GM12801 (cell line): ENCODE data around the gene SLC9A9.

Experiments
- TF ChIP-seq, protein P1 (sequence below): IDR thresholded peaks from one replicate; pipeline ENCODE4 v1.5.1; 2011; ENCODE audit warnings: control low read depth; ENCODE audit not compliant: insufficient read length; ENCODE audit errors: extremely low read depth

The SLC9A9 gene

DNA sequence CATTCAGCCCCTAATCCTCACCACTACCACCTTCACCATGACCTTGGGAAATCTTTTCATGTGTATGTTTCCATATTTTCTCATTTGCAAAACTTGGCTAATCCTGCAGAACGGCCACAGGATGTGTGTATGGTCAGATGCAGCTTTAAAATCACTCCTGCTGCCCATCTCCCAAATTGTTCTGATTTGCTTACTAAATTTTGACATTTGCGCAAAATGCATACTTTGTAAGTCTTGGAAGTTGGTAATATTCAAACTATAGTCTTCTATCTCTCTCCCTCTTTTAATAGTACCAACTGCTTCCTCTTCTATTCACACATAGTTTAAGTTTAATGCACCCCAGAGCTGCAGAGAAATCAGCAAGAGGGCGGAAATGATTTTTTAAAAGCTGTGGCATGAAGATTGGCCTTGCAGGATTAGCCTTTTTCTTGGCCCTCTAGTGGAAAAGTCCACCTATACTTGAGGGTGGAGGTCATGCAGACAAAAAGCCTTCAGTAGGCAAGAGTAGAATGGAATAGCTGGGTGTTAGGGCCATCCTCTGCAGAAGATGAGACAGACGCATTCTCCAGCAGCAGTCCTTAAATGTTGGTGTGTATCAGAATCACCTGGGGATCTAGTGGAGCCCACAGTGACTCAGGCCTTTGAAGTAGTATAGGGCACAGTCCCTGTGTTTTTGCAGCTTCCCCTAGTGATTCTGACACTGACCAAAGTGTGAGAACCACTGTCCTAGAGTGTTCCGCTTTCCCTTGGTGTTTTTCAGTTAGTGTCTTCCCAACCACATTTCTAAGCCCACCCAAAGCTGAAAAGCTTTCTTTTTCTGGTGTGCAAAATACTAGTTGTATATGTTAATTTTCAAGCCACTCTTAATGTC is 547.0 kb downstream of the SLC9A9 start:
- TF ChIP-seq, protein P1, sequence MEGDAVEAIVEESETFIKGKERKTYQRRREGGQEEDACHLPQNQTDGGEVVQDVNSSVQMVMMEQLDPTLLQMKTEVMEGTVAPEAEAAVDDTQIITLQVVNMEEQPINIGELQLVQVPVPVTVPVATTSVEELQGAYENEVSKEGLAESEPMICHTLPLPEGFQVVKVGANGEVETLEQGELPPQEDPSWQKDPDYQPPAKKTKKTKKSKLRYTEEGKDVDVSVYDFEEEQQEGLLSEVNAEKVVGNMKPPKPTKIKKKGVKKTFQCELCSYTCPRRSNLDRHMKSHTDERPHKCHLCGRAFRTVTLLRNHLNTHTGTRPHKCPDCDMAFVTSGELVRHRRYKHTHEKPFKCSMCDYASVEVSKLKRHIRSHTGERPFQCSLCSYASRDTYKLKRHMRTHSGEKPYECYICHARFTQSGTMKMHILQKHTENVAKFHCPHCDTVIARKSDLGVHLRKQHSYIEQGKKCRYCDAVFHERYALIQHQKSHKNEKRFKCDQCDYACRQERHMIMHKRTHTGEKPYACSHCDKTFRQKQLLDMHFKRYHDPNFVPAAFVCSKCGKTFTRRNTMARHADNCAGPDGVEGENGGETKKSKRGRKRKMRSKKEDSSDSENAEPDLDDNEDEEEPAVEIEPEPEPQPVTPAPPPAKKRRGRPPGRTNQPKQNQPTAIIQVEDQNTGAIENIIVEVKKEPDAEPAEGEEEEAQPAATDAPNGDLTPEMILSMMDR: no peak

DNA sequence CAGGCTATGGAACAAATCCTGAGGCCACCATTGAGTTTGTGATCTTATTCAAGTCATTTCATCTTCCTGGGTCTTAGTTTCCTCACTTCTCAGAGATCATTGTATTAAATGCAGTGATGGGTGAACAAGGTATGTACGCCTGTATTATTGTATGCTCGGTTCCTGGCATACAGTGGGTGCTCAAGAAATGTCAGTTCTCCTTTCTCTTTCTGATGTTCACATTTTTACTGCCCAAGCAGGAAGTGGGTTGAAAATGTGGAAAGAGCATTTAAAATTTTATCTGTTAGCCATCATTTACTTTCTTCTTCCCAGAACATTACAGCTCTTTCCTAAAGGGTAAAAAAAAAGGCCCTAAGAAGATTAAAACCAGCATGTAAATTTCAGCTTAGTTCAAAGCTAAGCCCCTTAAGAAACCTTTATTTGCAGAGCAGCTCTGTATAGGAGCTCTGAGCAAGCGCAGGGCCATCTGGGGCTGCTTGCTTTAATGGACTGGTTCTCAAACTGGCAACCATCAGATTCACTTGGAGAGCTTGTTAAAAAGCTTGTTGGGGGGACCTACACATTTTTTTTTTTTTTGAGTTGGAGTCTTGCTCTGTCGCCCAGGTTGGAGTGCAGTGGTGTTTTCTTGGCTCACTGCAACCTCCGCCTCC is 549.3 kb downstream of the SLC9A9 start:
- TF ChIP-seq, protein P1: no peak

DNA sequence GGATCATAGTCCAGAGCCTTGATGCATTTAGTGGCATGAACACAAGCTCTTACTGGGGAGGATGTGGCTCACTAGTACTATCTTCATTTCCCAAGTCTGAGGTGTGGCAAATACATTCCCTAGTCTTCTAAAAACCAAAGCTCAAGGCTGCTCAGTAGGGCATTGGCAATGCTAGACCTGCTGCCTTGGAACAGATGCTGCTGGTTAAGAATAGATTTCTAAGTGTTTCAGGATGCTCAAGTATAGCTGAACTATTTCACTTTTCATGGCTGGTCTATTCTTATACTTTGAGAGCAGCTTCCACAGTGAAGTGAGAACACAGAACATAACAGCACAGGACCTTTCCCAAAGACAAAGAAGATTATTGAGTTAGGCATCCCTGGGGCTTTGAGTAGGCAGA is 549.9 kb downstream of the SLC9A9 start:
- TF ChIP-seq, protein P1: no peak

DNA sequence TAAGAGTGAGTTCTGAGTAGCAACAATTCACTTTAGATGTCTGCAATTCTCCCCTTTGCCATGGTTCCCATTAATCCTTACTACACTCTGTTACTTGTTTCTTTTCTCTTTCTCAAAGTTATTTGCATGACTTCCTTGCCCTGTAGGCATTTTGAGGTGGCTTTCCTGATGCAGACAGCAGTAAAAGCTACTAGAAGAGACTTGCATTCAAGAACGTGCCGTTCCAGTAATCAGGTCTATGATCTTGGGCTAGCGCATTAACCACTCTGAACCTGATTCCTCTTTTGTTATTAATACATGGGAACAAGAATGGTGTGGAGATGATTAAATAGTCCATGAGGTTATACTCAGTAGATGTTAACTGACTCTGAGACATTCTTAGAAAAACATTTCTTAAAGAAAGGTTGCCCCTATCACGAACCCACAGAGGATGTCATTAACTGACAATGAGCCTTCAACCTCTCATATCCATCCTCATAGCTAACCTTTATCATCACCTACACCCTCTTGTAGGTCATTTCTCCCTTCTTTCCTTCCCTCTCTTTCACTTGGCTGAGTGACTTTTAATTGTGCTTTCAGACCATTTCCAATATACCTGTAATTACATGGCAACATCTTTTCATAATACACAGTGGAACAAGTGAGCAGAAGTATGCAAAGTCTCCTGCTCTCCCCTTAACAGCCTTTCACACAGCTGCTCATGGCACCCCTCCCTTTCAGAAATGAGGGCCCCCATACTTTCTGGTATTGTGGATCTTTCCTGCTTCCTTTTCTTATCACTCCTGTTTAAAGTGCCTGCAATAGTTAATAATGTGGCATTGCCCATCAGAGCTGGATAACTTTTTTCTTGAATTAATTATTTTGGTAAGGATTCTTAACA is 552.8 kb downstream of the SLC9A9 start:
- TF ChIP-seq, protein P1: no peak

DNA sequence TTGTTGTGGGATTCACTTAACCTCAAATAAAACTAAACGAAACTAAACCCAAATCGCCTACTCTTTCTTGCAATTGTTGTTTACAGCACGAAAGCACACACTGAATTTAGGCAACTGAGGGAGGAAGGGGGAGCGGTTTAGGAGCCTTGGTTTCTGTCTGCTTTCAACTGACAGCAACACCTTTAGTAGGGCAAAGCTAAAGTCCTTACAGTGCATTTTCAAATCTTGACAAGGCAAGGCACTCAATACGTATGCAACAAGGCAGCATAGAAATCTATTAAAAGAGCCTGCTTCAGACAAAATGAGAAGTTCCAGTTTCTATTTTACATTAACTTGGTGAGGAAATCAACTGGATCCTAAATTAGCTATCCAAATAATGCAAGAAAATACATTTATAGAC is 554.1 kb downstream of the SLC9A9 start:
- TF ChIP-seq, protein P1: no peak

DNA sequence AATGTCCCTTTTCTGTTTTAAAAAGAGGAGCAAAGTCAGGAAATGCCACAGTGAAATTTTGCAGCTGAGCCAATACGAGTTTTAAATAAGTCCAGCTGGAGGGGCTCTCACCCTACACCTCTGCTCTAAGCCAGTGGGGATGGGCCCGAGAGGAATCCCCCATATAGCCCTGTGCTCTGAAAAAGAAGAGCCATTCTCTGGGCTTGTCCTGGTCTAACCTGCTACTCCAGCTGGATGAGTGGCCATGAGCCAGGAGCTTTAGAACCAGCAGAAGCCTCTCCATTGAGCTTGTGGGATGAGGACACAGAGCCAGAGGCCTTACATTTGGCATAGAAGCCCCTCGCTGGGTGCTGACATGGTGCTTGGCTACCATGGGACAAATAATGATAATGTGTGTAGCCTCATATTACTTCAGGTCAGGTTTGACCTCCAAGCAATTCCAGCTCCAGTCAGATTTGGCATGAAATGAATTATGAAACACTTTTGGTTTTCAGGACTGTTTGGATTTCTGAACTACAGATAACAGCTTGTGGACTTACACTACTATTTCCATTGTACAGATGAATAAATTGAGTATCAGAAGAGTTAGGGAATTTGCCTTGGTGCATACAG is 556.3 kb downstream of the SLC9A9 start:
- TF ChIP-seq, protein P1: no peak

DNA sequence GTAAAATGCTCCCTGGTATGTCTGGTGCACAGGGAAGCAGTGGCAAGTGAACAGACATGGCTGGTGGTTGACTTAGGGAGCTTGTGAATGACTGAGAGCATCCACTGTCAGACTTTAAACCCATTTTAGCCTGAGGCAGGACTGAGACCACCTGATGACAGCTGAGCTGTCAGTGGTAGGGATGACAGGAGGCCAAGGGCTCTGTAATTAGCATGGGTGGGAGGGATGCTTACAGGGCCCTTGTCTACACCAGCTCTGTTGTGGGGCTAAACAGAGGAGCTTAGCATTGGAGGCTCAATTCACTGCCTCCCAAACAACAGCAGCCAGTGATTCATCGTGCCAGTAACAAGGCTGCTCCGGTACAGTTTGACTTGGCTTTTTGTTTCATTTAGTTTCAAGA is 559.3 kb downstream of the SLC9A9 start:
- TF ChIP-seq, protein P1: no peak
